OCI-LY7 (cell line): ENCODE data around the gene DDX39B. TPM values are rescaled to one million over a fixed set of nuclear protein-coding genes. Genes with fewer than 3 reads are reported as not detected.

Experiments
- BruUV-seq: library from RNA; stranded (reverse); fragments of 400-500 nt; replicated peaks from 2 replicates; lab custom pipeline; 2021; lab: Mats Ljungman, UMichigan
- CTCF ChIA-PET: fragments of 300-600 bp; sonication (Branson Sonifier 250); formaldehyde crosslinking; loops from one replicate; lab custom pipeline; 2022; ENCODE audit warnings: antibody characterized with exemption; ENCODE audit not compliant: unreplicated experiment; lab: Charles Lee
- POLR2A ChIA-PET: fragments of 300-600 bp; sonication (Branson Sonifier 250); formaldehyde crosslinking; loops from one replicate; lab custom pipeline; 2022; ENCODE audit warnings: antibody characterized with exemption; lab: Charles Lee
- DNase-seq: peaks from one replicate; pipeline ENCODE4 v3.0.0-alpha.2; 2015; ENCODE audit warnings: low spot score
- H2AFZ ChIP-seq: fragments of 200-600 bp; sonication (generic), shearing (Covaris generic); 2 replicates; pipeline ENCODE4 v1.6.1; 2014; ENCODE audit warnings: mild to moderate bottlenecking, antibody characterized with exemption, low read length, moderate library complexity
- H3K27ac ChIP-seq: fragments of 200-600 bp; sonication (generic); 2 replicates; pipeline ENCODE4 v1.5.1; 2014; ENCODE audit warnings: mixed run types, low read depth, mild to moderate bottlenecking, moderate library complexity, low read length, inconsistent platforms; ENCODE audit not compliant: poor library complexity, severe bottlenecking
- H3K36me3 ChIP-seq: fragments of 200-600 bp; sonication (generic); 2 replicates; pipeline ENCODE4 v1.6.1; 2014; ENCODE audit warnings: mild to moderate bottlenecking, antibody characterized with exemption, low read length, moderate library complexity, mixed read lengths; ENCODE audit not compliant: insufficient read depth
- H3K4me1 ChIP-seq: fragments of 200-600 bp; sonication (generic); 2 replicates; pipeline ENCODE4 v1.5.1; 2014; ENCODE audit warnings: mild to moderate bottlenecking, low read length; ENCODE audit not compliant: insufficient read depth, poor library complexity, severe bottlenecking
- H3K4me2 ChIP-seq: fragments of 200-600 bp; sonication (generic); 2 replicates; pipeline ENCODE4 v1.6.1; 2014; ENCODE audit warnings: mild to moderate bottlenecking, low read length
- H3K4me3 ChIP-seq: fragments of 200-600 bp; sonication (generic); 2 replicates; pipeline ENCODE4 v1.5.1; 2014; ENCODE audit warnings: mild to moderate bottlenecking, low read depth, low read length; ENCODE audit not compliant: poor library complexity, severe bottlenecking
- H3K79me2 ChIP-seq: fragments of 200-600 bp; sonication (generic); 2 replicates; pipeline ENCODE4 v1.6.1; 2016; ENCODE audit warnings: low read depth, mild to moderate bottlenecking, low read length, moderate library complexity, mixed read lengths; ENCODE audit not compliant: insufficient read depth
- H3K9me2 ChIP-seq: fragments of 200-600 bp; sonication (generic); 2 replicates; pipeline ENCODE4 v1.6.1; 2016; ENCODE audit warnings: mild to moderate bottlenecking, low read length, mixed read lengths; ENCODE audit not compliant: insufficient read depth
- H3K9me3 ChIP-seq: fragments of 200-600 bp; sonication (generic); 2 replicates; pipeline ENCODE4 v1.6.1; 2014; ENCODE audit warnings: mild to moderate bottlenecking, mixed run types, low read length, mixed read lengths
- H4K20me1 ChIP-seq: fragments of 200-600 bp; sonication (generic); 2 replicates; pipeline ENCODE4 v1.6.1; 2014; ENCODE audit warnings: mild to moderate bottlenecking, antibody characterized with exemption, low read length, moderate library complexity, mixed read lengths; ENCODE audit not compliant: insufficient read depth
- EZH2phosphoT487 ChIP-seq: fragments of 200-600 bp; sonication (generic); IDR thresholded peaks from 2 replicates; pipeline ENCODE4 v1.6.1; 2018; ENCODE audit warnings: low read depth, borderline replicate concordance, mild to moderate bottlenecking, mixed run types, antibody characterized with exemption, low read length, moderate library complexity, mixed read lengths
- intact Hi-C: fragments of 100-400 bp; cut with micrococcal nuclease; formaldehyde crosslinking; loops from one replicate; pipeline ENCODE4 v1.10.0; 2022; ENCODE audit not compliant: unreplicated experiment
- total RNA-seq, 2 experiments: library from RNA; depleted of rRNA in 1 of 2; stranded (reverse); fragments of >200 nt in 1 of 2; shearing (Covaris generic) in 1 of 2; gene quantifications; 2 replicates each; pipeline ENCODE4 v1.2.3, GENCODE V29; 2014 to 2022
- TF ChIP-seq, protein P1 (sequence below): fragments of 200-600 bp; sonication (generic); conservative IDR thresholded peaks from 2 replicates; pipeline ENCODE4 v1.5.1; 2014; ENCODE audit warnings: mild to moderate bottlenecking, antibody characterized with exemption, low read length, moderate library complexity, mixed read lengths

DDX39B gene
- total RNA-seq, 2 experiments from 2014 or later: 481 to 736 TPM

DNA sequence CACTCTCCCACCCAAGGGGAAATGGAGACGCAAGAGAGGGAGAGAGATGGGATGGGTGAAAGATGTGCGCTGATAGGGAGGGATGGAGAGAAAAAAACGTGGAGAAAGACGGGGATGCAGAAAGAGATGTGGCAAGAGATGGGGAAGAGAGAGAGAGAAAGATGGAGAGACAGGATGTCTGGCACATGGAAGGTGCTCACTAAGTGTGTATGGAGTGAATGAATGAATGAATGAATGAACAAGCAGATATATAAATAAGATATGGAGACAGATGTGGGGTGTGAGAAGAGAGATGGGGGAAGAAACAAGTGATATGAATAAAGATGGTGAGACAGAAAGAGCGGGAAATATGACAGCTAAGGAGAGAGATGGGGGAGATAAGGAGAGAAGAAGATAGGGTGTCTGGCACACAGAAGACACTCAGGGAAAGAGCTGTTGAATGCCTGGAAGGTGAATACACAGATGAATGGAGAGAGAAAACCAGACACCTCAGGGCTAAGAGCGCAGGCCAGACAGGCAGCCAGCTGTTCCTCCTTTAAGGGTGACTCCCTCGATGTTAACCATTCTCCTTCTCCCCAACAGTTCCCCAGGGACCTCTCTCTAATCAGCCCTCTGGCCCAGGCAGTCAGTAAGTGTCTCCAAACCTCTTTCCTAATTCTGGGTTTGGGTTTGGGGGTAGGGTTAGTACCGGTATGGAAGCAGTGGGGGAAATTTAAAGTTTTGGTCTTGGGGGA, 34.3 kb upstream of the DDX39B start:
- Histone ChIP-seq H4K20me1 (no peaks in the 10 kb centered on the region), H3K9me3 (no peaks in the 10 kb centered on the region), H3K27ac (peak overlapping the region; percentile 42), H3K4me2 (peak overlapping the region; percentile 86), H3K36me3 (peaks cover 13% of the 10 kb centered on the region; the same call in 1 of the 2 replicates), H3K4me1 (peaks cover 84% of the 10 kb centered on the region), H3K4me3 (peak overlapping the region; percentile 69), H3K9me2 (no peaks in the 10 kb centered on the region), H2AFZ (peak overlapping the region; percentile 57), H3K79me2 (peaks cover 14% of the 10 kb centered on the region; the same call in 1 of the 2 replicates)
- intact Hi-C loops: no loop called here
- BruUV-seq: TSS peak; percentile 60
- CTCF ChIA-PET: interaction anchor here (1.7 to 1.8 kb wide), 2 partner anchors 11 to 22 kb away, joined by 5 read pairs; partner anchors contain the start of gene LST1
- peak; percentile 66 for DNase-seq
- no peak for TF ChIP-seq EZH2phosphoT487
- TF ChIP-seq, protein P1, sequence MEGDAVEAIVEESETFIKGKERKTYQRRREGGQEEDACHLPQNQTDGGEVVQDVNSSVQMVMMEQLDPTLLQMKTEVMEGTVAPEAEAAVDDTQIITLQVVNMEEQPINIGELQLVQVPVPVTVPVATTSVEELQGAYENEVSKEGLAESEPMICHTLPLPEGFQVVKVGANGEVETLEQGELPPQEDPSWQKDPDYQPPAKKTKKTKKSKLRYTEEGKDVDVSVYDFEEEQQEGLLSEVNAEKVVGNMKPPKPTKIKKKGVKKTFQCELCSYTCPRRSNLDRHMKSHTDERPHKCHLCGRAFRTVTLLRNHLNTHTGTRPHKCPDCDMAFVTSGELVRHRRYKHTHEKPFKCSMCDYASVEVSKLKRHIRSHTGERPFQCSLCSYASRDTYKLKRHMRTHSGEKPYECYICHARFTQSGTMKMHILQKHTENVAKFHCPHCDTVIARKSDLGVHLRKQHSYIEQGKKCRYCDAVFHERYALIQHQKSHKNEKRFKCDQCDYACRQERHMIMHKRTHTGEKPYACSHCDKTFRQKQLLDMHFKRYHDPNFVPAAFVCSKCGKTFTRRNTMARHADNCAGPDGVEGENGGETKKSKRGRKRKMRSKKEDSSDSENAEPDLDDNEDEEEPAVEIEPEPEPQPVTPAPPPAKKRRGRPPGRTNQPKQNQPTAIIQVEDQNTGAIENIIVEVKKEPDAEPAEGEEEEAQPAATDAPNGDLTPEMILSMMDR: no peak
- POLR2A ChIA-PET: interaction anchor here (0.7 to 2.1 kb wide), 13 partner anchors 8 to 460 kb away, joined by 3 to 10 read pairs (median 5); partner anchors contain the start of genes NCR3 and NFKBIL1

DNA sequence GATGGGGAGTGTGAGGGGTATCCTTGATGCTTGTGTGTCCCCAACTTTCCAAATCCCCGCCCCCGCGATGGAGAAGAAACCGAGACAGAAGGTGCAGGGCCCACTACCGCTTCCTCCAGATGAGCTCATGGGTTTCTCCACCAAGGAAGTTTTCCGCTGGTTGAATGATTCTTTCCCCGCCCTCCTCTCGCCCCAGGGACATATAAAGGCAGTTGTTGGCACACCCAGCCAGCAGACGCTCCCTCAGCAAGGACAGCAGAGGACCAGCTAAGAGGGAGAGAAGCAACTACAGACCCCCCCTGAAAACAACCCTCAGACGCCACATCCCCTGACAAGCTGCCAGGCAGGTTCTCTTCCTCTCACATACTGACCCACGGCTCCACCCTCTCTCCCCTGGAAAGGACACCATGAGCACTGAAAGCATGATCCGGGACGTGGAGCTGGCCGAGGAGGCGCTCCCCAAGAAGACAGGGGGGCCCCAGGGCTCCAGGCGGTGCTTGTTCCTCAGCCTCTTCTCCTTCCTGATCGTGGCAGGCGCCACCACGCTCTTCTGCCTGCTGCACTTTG, 33.6 kb upstream of the DDX39B start, which contains the start of gene TNF:
TSS of gene TNF (plus strand) at position 231 of the 567 bp plus-strand sequence. CDS start at position 408, 177 bp downstream.
- no TSS peak for BruUV-seq
- CTCF ChIA-PET: interaction anchor here (1.3 to 1.8 kb wide), 3 partner anchors 7 to 22 kb away, joined by 3 to 5 read pairs (median 3); partner anchors contain the start of gene LST1
- H2AFZ ChIP-seq: peak within 1 kb of the TSS; percentile 57
- TF ChIP-seq, protein P1: no peak
- TF ChIP-seq EZH2phosphoT487: no peak
- peak; percentile 61 for DNase-seq
- H3K4me3 ChIP-seq: peak within 1 kb of the TSS; percentile 69
- intact Hi-C loops: no loop called here
- H3K9me3 ChIP-seq: no peaks in the 10 kb centered on the region
- H3K4me1 ChIP-seq: peaks cover 88% of the 10 kb centered on the region
- no peaks in the 10 kb centered on the region for H4K20me1 ChIP-seq
- POLR2A ChIA-PET: interaction anchor here (0.9 to 2.1 kb wide), 13 partner anchors 8 to 460 kb away, joined by 3 to 10 read pairs (median 5); partner anchors contain the start of genes DDX39B and NFKBIL1
- H3K9me2 ChIP-seq: no peaks in the 10 kb centered on the region
- peaks cover 12% of the 10 kb centered on the region; the same call in 1 of the 2 replicates for H3K36me3 ChIP-seq
- H3K27ac ChIP-seq: peak within 1 kb of the TSS; percentile 42
- H3K79me2 ChIP-seq: peaks cover 14% of the 10 kb centered on the region; the same call in 1 of the 2 replicates
- H3K4me2 ChIP-seq: peak within 1 kb of the TSS; percentile 86
